BE2C (cell line): ENCODE results near the gene FXYD5.

Experiments
- DNase-seq: peaks from one replicate; pipeline ENCODE4 v3.0.0-alpha.2; 2020
- H3K27me3 ChIP-seq: fragments of 250-450 bp; sonication (Bioruptor Pico); 2 replicates; pipeline ENCODE4 v1.5.1; 2020; ENCODE audit warnings: mild to moderate bottlenecking
- H3K36me3 ChIP-seq: fragments of 250-450 bp; sonication (Bioruptor Pico); 2 replicates; pipeline ENCODE4 v1.5.1; 2020; ENCODE audit warnings: mild to moderate bottlenecking
- H3K4me1 ChIP-seq: fragments of 250-450 bp; sonication (Bioruptor Pico); 2 replicates; pipeline ENCODE4 v1.5.1; 2020
- H3K4me3 ChIP-seq: 2 replicates; pipeline ENCODE4 v1.5.1; 2011; ENCODE audit warnings: low read depth, low read length
- H3K9me3 ChIP-seq: fragments of 250-450 bp; sonication (Bioruptor Pico); 2 replicates; pipeline ENCODE4 v1.5.1; 2020
- TF ChIP-seq, protein P1 (sequence below): IDR thresholded peaks from 2 replicates; pipeline ENCODE4 v1.5.1; 2012; ENCODE audit warnings: mild to moderate bottlenecking, low read depth, low read length

FXYD5 gene

DNA sequence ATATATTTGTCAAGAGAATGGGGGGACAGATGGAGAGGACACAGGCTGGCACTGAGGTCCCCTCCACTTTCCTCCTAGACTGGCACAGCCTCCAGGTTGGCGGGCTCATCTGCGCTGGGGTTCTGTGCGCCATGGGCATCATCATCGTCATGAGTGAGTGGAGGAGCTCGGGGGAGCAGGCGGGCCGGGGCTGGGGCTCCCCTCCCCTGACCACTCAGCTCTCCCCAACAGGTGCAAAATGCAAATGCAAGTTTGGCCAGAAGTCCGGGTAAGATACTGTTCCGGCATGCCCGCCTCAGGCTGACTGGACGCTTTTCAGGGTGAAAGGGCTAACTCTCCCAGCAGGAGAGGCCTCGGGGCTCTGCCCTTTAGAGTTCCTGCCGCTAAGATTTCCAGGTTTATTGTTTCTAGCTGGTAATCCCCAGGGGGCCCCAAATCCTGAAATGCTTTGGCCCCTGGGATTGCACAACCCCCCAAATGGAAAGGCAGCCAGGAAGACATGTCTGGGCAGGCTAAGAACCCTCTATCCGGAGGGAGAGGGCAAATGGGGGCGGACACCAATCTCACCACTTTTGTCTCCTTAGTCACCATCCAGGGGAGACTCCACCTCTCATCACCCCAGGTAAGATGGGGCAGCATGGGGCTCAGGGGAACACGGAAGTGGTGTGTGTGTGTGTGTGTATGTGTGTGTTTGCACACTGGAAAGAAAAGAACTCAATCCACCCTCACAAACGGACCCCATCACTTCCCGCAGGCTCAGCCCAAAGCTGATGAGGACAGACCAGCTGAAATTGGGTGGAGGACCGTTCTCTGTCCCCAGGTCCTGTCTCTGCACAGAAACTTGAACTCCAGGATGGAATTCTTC lies 31.6 kb upstream of the FXYD5 start:
- TF ChIP-seq, protein P1, sequence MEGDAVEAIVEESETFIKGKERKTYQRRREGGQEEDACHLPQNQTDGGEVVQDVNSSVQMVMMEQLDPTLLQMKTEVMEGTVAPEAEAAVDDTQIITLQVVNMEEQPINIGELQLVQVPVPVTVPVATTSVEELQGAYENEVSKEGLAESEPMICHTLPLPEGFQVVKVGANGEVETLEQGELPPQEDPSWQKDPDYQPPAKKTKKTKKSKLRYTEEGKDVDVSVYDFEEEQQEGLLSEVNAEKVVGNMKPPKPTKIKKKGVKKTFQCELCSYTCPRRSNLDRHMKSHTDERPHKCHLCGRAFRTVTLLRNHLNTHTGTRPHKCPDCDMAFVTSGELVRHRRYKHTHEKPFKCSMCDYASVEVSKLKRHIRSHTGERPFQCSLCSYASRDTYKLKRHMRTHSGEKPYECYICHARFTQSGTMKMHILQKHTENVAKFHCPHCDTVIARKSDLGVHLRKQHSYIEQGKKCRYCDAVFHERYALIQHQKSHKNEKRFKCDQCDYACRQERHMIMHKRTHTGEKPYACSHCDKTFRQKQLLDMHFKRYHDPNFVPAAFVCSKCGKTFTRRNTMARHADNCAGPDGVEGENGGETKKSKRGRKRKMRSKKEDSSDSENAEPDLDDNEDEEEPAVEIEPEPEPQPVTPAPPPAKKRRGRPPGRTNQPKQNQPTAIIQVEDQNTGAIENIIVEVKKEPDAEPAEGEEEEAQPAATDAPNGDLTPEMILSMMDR: no peak
- H3K4me1 ChIP-seq: 0 out of 2 replicates have a peak, but pooled peaks cover 3% of the 10 kb centered on the region
- H3K36me3 ChIP-seq: no peaks in the 10 kb centered on the region
- H3K4me3 ChIP-seq: no peak overlapping the region
- no peaks in the 10 kb centered on the region for H3K9me3 ChIP-seq
- H3K27me3 ChIP-seq: no peaks in the 10 kb centered on the region
- DNase-seq: no peak

DNA sequence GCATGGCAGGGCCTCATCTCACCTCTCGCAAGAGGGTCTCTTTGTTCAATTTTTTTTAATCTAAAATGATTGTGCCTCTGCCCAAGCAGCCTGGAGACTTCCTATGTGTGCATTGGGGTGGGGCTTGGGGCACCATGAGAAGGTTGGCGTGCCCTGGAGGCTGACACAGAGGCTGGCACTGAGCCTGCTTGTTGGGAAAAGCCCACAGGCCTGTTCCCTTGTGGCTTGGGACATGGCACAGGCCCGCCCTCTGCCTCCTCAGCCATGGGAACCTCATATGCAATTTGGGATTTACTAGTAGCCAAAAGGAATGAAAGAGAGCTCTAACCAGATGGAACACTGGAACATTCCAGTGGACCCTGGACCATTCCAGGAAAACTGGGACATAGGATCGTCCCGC lies 31.0 kb upstream of the FXYD5 start:
- 0 out of 2 replicates have a peak, but pooled peaks cover 3% of the 10 kb centered on the region for H3K4me1 ChIP-seq
- no peak overlapping the region for H3K4me3 ChIP-seq

DNA sequence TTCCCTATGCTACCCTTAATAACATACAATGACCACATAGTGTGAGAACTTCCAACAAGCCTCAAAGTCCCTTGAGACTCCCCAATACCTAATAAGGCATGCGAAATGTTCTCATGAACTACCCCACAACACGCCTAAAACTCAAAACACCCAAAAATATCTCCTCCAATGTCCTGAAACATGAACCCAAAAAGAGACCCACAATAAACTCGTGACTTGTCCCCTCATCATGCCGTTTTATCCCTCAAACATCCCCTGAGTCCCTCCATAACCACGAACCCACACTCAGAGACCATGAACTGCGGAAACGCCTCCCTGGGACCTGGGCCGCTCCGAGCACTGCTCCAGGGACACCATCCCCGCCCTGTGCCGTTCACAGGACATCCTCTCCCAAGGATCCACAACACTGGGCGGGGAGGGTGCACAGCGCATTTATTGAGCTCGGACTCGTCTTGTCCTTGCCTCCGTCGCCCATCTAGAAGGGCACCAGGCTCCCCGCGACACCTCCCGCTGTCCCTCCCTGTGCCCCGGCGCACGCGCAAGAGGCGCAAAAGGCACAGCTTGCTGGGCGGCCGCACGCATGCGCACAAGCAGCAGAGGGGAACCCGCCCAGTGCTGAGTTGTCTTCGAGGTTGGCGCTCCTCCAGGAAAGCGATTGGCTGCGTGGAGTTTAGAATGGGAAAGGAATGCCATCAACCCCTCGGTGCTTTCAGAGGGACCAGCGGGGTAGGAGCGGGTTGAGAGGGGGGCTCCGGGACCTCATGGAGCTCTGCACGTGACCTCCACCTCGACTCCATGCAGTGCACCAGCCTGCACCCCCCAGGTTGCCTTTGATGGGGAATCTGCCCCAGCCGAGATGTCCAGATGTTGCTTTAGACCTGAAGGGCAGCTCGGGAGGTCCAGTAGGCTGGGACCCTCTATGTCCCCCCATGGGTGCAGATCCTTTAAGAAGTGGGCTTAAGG lies 30.2 kb upstream of the FXYD5 start:
- TF ChIP-seq, protein P1: no peak
- H3K27me3 ChIP-seq: no peaks in the 10 kb centered on the region
- no peaks in the 10 kb centered on the region for H3K36me3 ChIP-seq
- no peaks in the 10 kb centered on the region for H3K9me3 ChIP-seq
- DNase-seq: peak; percentile 94
- H3K4me1 ChIP-seq: 0 out of 2 replicates have a peak, but pooled peaks cover 3% of the 10 kb centered on the region
- H3K4me3 ChIP-seq: peak overlapping the region; percentile 66

More for the DNA sequence above, 31.0 kb upstream of the FXYD5 start:
- no peak for DNase-seq
- TF ChIP-seq, protein P1: no peak
- Histone ChIP-seq H3K27me3 (no peaks in the 10 kb centered on the region), H3K36me3 (no peaks in the 10 kb centered on the region), H3K9me3 (no peaks in the 10 kb centered on the region)

DNA sequence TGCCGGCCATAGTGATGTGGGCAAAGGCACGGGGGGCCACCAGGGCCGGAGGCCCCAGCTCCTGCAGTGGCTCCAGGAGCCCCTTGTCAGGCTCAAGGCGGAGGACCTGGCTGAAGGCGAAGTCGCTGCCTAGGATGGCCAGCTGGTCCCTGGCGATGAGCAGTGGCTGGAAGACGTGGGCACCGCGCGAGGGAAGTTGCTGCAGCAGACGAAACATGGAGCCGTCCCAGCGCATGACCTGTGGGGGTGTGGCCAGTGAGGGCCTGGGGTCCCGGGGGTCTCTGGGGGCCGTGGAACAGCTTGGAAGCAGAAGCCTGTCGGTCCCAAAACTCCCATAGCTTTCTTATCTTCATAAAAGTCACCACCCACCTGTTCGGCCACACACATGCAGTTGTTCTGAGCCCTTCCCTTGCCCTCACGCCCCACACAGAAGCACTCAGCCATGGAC lies 29.2 kb upstream of the FXYD5 start:
- DNase-seq: no peak

DNA sequence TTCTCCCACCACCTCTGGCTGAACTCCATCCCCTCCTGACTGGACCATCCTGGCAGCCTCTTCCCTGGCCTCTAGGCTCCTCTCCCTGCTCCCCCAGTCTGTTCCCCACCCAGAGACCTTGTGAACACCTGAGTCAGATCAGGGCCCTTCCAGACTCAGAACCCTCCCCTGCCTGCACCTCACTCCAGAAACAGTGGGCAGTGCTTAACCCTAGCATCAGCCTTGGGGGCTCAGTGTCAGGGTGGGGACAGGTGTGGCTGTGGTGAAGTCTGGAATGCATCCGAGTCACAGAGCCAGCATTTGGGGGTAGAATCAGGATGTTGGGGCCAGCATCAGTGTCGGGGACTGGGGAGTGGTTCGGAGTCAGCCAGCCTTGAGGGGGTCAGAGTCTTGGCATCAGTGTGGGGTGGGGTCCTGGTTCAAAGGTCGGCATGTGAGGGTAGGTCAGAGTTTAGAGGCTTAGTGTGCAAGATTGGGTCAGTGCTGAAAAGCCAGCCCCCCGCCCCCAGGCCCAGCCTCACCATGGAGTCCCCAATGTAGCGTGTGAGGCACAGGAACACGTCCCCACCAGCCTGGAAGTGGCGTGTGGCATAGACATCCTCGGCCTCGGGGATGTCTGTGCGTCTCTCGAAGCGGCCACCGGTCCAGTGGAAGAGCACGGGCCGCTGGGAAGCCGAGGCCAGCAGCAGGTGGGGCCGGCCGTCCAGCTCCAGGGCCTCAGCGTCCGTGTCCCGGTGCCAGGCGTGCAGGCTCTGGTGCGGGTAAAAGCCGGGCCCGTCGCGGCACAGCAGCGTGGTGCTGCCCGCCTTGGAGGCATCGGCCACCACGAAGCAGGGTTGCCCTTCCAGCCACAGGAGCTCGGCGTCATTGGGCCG lies 28.5 kb upstream of the FXYD5 start:
- Histone ChIP-seq H3K27me3 (no peaks in the 10 kb centered on the region), H3K36me3 (no peaks in the 10 kb centered on the region), H3K4me1 (0 out of 2 replicates have a peak, but pooled peaks cover 3% of the 10 kb centered on the region), H3K4me3 (no peak overlapping the region), H3K9me3 (no peaks in the 10 kb centered on the region)
- no peak for DNase-seq
- TF ChIP-seq, protein P1: no peak

More for the DNA sequence above, 29.2 kb upstream of the FXYD5 start:
- Histone ChIP-seq H3K36me3 (no peaks in the 10 kb centered on the region), H3K9me3 (no peaks in the 10 kb centered on the region), H3K4me1 (0 out of 2 replicates have a peak, but pooled peaks cover 3% of the 10 kb centered on the region), H3K4me3 (no peak overlapping the region), H3K27me3 (no peaks in the 10 kb centered on the region)
- TF ChIP-seq, protein P1: no peak
